GM21619 (cell line): ENCODE results near the gene CYP39A1.

Experiments
- ATAC-seq: cut with Tn5 transposase; IDR thresholded peaks from one replicate; pipeline ENCODE4 v1.9.1; 2021; ENCODE audit not compliant: unreplicated experiment

The CYP39A1 gene

DNA sequence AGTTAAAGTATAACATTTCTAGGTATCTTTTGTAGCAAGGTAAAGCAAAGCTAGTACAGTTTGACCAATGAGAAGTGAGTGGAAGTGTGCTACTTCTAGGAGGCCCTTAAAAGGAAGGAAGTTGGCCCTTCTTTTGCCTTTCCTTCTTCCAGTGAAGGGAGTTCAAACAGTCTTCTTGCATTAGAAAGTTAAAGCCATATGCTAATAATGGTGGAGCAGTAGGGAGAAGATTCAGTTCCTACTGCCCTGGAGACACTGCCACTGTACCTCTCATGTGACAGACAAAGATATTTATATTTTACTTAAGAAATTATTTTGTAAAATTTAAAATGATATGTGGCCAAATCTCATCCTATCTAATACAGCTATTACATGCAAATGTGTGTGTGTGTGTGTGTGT lies 135.4 kb downstream of the CYP39A1 start:
- ATAC-seq: no peak

DNA sequence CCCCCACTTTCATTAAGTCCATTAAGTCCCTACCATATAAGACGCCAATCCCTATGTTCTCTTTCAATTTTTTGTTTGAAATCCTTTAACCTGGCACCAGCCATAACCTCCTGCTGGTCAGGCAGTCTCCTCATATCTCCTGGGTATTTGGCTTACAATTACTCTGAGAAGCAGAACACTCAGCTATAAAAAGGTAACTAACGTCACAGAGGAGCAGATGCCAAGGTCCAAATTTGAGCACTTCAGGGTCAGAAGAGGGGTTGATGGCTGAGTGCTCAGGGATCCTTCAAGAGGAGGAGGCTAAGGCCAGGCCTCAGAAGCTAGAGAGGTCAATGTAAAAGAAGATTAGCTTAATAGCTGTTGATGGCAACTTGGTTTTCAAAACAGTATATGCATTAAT lies 139.1 kb downstream of the CYP39A1 start:
- no peak for ATAC-seq

GRCh38 chr6:46511320-46511719 lies 141.3 kb downstream of the CYP39A1 start:
- ATAC-seq: no peak

DNA sequence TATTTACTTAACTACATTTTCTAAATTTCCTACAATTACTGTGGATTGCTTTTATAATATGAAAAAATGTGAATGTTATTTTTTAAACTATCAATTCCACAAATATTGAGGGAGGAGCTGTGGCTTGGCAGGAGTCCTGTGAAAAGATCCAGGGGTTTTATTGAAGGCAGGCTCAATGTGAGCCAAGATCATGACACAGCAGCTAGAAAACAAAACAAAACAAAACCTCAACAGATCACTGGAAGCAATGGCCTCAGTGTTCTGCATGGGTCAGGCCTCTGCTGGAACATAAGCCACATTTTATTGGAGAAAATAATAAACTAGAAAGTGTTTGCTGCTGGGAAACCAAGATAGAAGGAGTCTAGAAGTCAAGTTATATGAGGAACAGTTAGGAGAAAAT lies 142.0 kb downstream of the CYP39A1 start:
- ATAC-seq: no peak

DNA sequence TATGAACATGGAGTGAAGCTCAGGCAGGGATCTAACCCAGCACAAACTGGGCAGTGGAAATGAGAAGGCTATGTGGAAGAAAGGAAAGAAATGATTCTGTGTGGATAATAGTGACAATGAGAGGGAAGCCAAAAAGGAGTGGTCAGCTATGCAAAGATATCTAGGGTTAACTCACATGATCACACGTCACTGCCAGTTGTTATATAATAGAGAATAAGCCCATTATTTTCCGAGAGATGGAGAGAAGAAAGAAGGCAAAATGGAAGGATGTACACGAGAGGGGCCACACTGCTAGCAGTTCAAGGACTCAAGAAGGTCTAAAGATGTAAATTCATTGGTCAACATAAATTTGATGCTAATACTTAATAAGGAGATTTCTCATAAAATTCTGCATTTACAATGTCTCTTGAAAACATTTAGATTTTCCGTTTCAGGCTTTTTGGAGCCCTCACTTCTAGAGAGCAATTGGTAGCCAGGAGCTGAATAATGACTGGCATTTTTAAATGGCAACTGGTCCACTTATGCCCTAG lies 142.6 kb downstream of the CYP39A1 start:
- ATAC-seq: no peak

DNA sequence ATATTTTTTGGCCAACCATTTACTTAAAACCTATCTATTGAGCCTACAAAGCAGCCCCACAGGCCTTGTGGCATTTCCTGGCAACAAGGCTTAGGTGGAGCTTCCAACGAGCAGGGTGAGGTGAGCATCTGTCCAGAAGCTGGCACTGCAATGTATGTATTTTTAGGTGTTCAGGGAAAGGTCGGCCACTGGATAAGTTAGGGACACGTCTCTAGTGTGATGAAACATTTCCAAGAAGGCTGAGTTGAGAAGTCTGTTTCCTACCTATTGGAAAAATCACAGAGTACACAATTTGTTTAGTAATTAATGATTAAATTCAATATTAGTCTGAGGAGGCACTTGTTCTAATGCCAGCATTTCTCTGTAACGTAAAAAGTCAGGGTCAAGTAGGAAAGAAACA lies 143.6 kb downstream of the CYP39A1 start:
- no peak for ATAC-seq

DNA sequence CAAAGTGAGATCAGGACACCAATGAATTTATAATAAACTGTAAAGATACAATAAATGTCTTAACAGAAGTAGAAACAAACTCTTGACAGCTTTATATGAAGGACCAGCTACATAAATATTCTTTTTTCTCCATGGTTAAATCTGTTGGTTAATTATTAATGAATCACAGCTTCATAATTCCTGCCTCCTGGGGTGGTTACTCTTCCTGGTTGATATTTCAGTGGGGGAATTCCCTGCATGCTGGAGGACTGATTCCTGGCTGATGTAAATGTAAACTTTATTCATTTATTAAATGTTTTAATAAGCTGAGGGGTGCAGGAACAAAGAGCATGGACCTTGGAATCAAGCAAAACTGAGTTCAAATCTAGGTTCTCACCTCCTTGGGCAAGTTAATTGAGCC lies 145.2 kb downstream of the CYP39A1 start:
- no peak for ATAC-seq

DNA sequence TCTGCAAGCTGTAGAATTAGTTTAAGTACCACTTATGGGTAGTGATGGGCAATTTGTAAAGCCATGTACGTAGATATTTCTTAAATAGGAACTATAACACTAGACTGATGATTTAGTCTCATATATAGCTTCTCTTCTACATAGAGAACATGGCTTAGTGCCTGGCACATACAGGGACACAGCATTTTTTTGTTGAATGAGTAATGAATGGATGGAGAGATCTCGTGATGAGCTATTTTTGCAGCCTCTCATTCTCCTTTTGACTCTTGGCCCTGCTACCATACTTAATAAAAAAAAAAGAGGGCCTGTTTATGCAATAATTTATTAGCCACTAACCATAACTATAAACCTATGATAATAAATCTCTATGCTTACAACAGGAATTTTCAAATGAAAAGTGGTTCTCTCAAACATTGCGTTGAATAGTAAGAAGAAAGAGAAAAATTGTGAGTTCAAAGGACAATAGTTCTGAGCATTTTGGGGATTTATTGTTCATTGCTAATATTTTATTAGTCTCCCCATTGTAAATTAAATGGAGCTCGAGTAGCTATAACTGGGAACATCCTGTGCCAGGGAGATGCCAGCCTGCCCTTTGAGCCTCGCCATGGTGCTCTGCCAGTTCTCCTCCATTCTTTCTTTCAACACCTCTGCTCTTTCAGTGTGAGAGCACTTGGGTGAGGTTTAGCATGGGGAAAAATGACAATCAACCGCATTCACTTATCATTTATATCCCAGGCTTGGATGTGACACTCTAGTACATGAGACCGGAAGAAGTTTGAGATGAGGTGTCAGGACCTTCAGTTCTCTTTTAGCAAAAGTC lies 146.7 kb downstream of the CYP39A1 start:
- no peak for ATAC-seq

- no peak for ATAC-seq
These were observed 148.4 kb downstream of the CYP39A1 start for GRCh38 chr6:46504242-46504641.

DNA sequence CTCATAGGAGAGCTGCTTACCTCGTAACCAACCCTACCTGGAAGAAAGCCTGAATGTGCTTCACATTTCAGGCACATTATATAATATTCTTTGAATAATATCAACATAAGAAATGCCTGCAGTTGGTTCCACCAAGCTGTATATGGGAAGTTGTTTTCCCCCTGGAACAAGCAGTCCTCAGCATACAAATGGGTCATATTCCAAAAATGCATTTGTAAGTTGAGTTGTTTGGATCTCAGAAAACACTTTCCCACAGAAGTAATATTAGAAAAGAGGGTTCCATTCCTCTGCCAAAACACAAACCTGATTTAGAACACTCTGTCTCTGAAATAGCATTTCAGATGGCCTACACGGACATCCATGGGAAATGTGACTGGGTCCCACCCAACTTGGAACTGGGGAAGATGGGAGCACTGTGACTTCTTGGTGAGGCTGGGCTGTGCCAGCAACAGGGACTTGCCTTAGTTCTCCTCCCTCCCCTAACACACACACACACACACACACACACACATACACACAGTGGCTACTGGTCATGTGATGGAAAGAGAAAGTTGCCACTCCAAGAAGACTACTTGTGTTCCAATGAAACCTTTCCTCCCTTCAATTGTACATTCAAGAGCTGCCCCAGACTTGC lies 150.0 kb downstream of the CYP39A1 start:
- ATAC-seq: no peak

DNA sequence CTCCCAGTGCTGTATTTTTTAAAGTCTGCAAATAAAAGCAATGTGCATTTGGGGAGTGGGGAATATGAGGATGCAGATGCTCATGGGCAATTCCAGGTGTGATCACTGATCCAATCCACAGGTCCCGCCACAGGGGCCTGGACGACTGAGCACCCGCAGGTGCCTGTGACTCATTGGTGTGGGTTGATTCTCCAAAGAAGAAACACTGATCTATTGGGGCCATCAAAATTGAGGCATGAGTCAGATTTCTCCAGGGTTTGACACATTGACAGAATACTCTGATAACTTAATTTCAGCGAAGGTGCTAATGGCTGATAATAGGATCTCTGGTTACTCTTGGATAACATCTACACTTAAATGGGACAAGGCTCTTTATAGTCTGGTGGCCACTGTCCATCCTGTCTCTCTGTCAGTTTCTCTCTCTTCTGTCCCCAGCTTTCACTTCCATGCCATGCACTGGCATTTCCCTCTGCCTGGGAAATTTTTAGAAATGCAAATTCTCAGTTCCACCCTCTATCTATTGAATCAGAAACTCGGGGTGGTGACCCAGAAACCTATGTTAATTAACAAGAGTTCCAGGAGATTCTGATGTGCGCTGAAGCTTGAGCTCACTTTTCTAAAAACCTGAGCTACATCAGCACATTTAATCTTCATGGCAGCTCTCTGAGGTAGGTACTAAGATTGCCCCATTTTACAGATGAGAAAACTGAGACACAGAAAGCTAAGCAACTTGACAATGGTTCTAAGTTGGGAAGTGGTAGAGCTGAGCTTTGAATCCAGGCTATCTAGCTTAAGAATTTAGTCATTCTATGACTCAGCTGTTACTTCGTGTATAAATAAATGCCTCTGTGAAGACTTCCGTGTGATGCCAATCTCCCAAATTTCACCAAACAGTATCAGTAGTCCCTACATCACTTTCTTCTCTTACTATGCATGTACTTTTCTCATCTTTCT lies 151.2 kb downstream of the CYP39A1 start:
- no peak for ATAC-seq

DNA sequence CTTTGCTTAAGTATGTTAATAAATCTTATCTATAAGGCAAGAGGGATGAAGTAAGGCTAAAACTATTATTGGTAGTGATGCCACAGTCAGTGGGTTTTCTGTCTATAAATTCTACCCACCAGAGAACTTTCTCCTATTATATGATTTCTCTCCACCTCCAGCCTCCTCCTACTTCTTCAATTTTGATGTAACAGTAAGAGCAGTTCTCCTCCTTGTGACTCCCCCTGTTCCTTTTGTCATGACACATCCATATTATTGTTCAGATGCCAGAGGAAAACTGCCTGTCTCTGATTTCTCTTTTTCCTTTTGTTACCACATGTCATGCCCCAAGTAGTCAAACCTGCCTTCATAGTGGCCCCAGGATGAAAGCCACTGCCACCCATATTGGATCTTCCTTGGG lies 152.2 kb downstream of the CYP39A1 start:
- ATAC-seq: no peak
